GM19238 (cell line): ENCODE data around the gene TSPY2.
"Not testable (repeated sequence)": the region's sequence is repeated elsewhere in the genome, so short reads cannot be mapped to it uniquely, and the experiment has no call there.

Source experiments
- DNase-seq: peaks from one replicate; pipeline ENCODE4 v3.0.0; 2011; ENCODE audit warnings: low spot score; ENCODE audit not compliant: insufficient read length

The TSPY2 gene

GRCh38 chrY:6245923-6246322, at the start of gene TSPY2:
Gene TSPY2, plus strand, starts transcription at chrY:6246223. Its CDS starts 46 bp downstream, at chrY:6246269.
- not testable (repeated sequence) for DNase-seq

- not testable (repeated sequence) for DNase-seq
Observed at GRCh38 chrY:6209565-6209964, 36.5 kb upstream of the TSPY2 start.

- not testable (repeated sequence) for DNase-seq
Observed at GRCh38 chrY:6217045-6217444, 29.0 kb upstream of the TSPY2 start.

- DNase-seq: not testable (repeated sequence)
Observed at GRCh38 chrY:6269839-6270238, 23.8 kb downstream of the TSPY2 start.
